Right lobe of liver (tissue), 4 donors: ENCODE measurements around the gene MMP15.

ENCODE experiments used
- CTCF ChIP-seq, 4 donors: fragments of 200-600 bp in 3 of 4; fragments of 450-650 bp in 1 of 4; IDR thresholded peaks; one replicate each; pipeline versions ENCODE4 v1.5.1 to v1.8.0; 2016 to 2022; ENCODE audit warnings: antibody characterized with exemption in 4 of 4, mild to moderate bottlenecking in 2 of 4
- POLR2A ChIP-seq: fragments of 450-650 bp; IDR thresholded peaks from one replicate; pipeline ENCODE4 v1.6.1; 2017; ENCODE audit warnings: antibody characterized with exemption, mild to moderate bottlenecking
- donor health status: DM: no; HTN: no; CAD: no.
- donor health status: DM: no; HTN: no; CAD: no.
- donor health status: DM: no; HTN: yes; CAD: no.

- no peak for TF ChIP-seq CTCF (IDR thresholded peaks at IDR 0.05)
- TF ChIP-seq POLR2A: no peak
Measured at GRCh38 chr16:58094026-58094425, 68.5 kb downstream of the MMP15 start.
